22Rv1 (cell line): ENCODE results near the gene LLGL1.

Experiments
- CTCF ChIP-seq: fragments of 450-650 bp; IDR thresholded peaks from 2 replicates; pipeline ENCODE4 v1.5.1; 2017; ENCODE audit warnings: mild to moderate bottlenecking
- ZFX ChIP-seq: fragments of 450-650 bp; IDR thresholded peaks from 2 replicates; pipeline ENCODE4 v1.6.1; 2017; ENCODE audit warnings: antibody characterized with exemption, borderline replicate concordance

DNA sequence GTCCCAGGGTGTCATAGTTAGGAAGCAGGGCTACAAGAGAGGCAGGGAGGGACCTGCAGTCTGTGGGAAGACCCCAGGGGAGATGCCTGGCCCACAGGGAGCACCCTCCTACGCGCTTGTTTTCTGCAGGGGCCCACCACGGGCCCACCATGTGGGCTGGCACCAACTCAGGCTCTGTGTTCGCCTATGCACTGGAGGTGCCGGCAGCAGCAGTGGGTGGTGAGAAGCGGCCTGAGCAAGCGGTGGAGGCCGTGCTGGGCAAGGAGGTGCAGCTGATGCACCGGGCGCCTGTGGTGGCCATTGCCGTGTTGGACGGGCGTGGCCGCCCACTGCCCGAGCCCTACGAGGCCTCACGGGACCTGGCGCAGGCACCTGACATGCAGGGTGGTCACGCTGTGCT is 15.0 kb downstream of the LLGL1 start:
- TF ChIP-seq CTCF (no peak), ZFX (no peak)
